ENCODE measurements around the gene RAF1.
A peak's percentile ranks its signal among the peaks of the same experiment; 100 is the strongest.

The RAF1 gene

GRCh38 chr3:12658593-12659058 lies 5.3 kb downstream of the RAF1 start:
- Histone ChIP-seq H3K9me3 (ENCODE audit: low read depth, low read length) (no peaks in the 10 kb centered on the region), H3K36me3 (ENCODE audit: insufficient read depth, low read length) (no peaks in the 10 kb centered on the region), H3K4me3 (peak overlapping the region; percentile 25; the same call in 1 of the 2 replicates), H3K27ac (peak overlapping the region; percentile 50; the same call in 1 of the 2 replicates), H3K9ac (ENCODE audit: insufficient read length) (no peak overlapping the region)
- TF ChIP-seq EZH2 (IDR thresholded peaks at IDR 0.05) (no peak), FOXP2 (optimal IDR thresholded peaks at IDR 0.05; ENCODE audit: control extremely low read depth, extremely low read length, insufficient read depth) (no peak), POLR2AphosphoS5 (IDR thresholded peaks at IDR 0.05; ENCODE audit: borderline replicate concordance, low read depth, low read length) (no peak)
- DNase-seq (ENCODE audit: low read depth, low spot score) = no peak

GRCh38 chr3:12656850-12657249 lies 7.1 kb downstream of the RAF1 start:
- Histone ChIP-seq H3K36me3 (ENCODE audit: insufficient read depth, low read length) (no peaks in the 10 kb centered on the region), H3K9ac (ENCODE audit: insufficient read length) (no peak overlapping the region), H3K27ac (no peak overlapping the region), H3K4me3 (no peak overlapping the region), H3K9me3 (ENCODE audit: low read depth, low read length) (no peaks in the 10 kb centered on the region)
- DNase-seq (ENCODE audit: low read depth, low spot score) = no peak
- TF ChIP-seq EZH2 (IDR thresholded peaks at IDR 0.05) (no peak), FOXP2 (optimal IDR thresholded peaks at IDR 0.05; ENCODE audit: control extremely low read depth, extremely low read length, insufficient read depth) (no peak), POLR2AphosphoS5 (IDR thresholded peaks at IDR 0.05; ENCODE audit: borderline replicate concordance, low read depth, low read length) (no peak)

GRCh38 chr3:12656193-12656592 lies 7.7 kb downstream of the RAF1 start:
- no peak for TF ChIP-seq EZH2 (IDR thresholded peaks at IDR 0.05)
- TF ChIP-seq POLR2AphosphoS5 (IDR thresholded peaks at IDR 0.05; ENCODE audit: borderline replicate concordance, low read depth, low read length) = no peak
- TF ChIP-seq FOXP2 (optimal IDR thresholded peaks at IDR 0.05; ENCODE audit: control extremely low read depth, extremely low read length, insufficient read depth) = no peak
- Histone ChIP-seq H3K9me3 (ENCODE audit: low read depth, low read length) (no peaks in the 10 kb centered on the region), H3K27ac (no peak overlapping the region), H3K9ac (ENCODE audit: insufficient read length) (no peak overlapping the region), H3K4me3 (no peak overlapping the region), H3K36me3 (ENCODE audit: insufficient read depth, low read length) (no peaks in the 10 kb centered on the region)
- no peak for DNase-seq (ENCODE audit: low read depth, low spot score)

- H3K27ac ChIP-seq = no peak overlapping the region
- no peak overlapping the region for H3K4me3 ChIP-seq
- no peaks in the 10 kb centered on the region for H3K36me3 ChIP-seq (ENCODE audit: insufficient read depth, low read length)
- TF ChIP-seq FOXP2 (optimal IDR thresholded peaks at IDR 0.05; ENCODE audit: control extremely low read depth, extremely low read length, insufficient read depth) (no peak), POLR2AphosphoS5 (IDR thresholded peaks at IDR 0.05; ENCODE audit: borderline replicate concordance, low read depth, low read length) (no peak), EZH2 (IDR thresholded peaks at IDR 0.05) (no peak)
- no peak overlapping the region for H3K9ac ChIP-seq (ENCODE audit: insufficient read length)
- H3K9me3 ChIP-seq (ENCODE audit: low read depth, low read length) = no peaks in the 10 kb centered on the region
- DNase-seq (ENCODE audit: low read depth, low spot score) = no peak
These were observed 8.2 kb downstream of the RAF1 start for GRCh38 chr3:12655701-12656100.

- Histone ChIP-seq H3K36me3 (ENCODE audit: insufficient read depth, low read length) (no peaks in the 10 kb centered on the region), H3K4me3 (no peak overlapping the region), H3K27ac (no peak overlapping the region), H3K9ac (ENCODE audit: insufficient read length) (no peak overlapping the region), H3K9me3 (ENCODE audit: low read depth, low read length) (no peaks in the 10 kb centered on the region)
- DNase-seq (ENCODE audit: low read depth, low spot score) = no peak
- TF ChIP-seq EZH2 (IDR thresholded peaks at IDR 0.05) (no peak), POLR2AphosphoS5 (IDR thresholded peaks at IDR 0.05; ENCODE audit: borderline replicate concordance, low read depth, low read length) (no peak), FOXP2 (optimal IDR thresholded peaks at IDR 0.05; ENCODE audit: control extremely low read depth, extremely low read length, insufficient read depth) (no peak)
These were observed 10.2 kb downstream of the RAF1 start for GRCh38 chr3:12653747-12654146.

- Histone ChIP-seq H3K4me3 (no peak overlapping the region), H3K27ac (no peak overlapping the region), H3K9ac (ENCODE audit: insufficient read length) (no peak overlapping the region), H3K36me3 (ENCODE audit: insufficient read depth, low read length) (no peaks in the 10 kb centered on the region), H3K9me3 (ENCODE audit: low read depth, low read length) (no peaks in the 10 kb centered on the region)
- no peak for DNase-seq (ENCODE audit: low read depth, low spot score)
- no peak for TF ChIP-seq FOXP2 (optimal IDR thresholded peaks at IDR 0.05; ENCODE audit: control extremely low read depth, extremely low read length, insufficient read depth)
- TF ChIP-seq POLR2AphosphoS5 (IDR thresholded peaks at IDR 0.05; ENCODE audit: borderline replicate concordance, low read depth, low read length) = no peak
- TF ChIP-seq EZH2 (IDR thresholded peaks at IDR 0.05) = no peak
These were observed 15.4 kb downstream of the RAF1 start for GRCh38 chr3:12648384-12648959.

- no peak overlapping the region for H3K4me3 ChIP-seq
- no peak overlapping the region for H3K9ac ChIP-seq (ENCODE audit: insufficient read length)
- DNase-seq (ENCODE audit: low read depth, low spot score) = no peak
- TF ChIP-seq EZH2 (IDR thresholded peaks at IDR 0.05) = no peak
- no peak for TF ChIP-seq FOXP2 (optimal IDR thresholded peaks at IDR 0.05; ENCODE audit: control extremely low read depth, extremely low read length, insufficient read depth)
- no peak for TF ChIP-seq POLR2AphosphoS5 (IDR thresholded peaks at IDR 0.05; ENCODE audit: borderline replicate concordance, low read depth, low read length)
- no peak overlapping the region for H3K27ac ChIP-seq
- H3K9me3 ChIP-seq (ENCODE audit: low read depth, low read length) = no peaks in the 10 kb centered on the region
- no peaks in the 10 kb centered on the region for H3K36me3 ChIP-seq (ENCODE audit: insufficient read depth, low read length)
These were observed 19.5 kb downstream of the RAF1 start for GRCh38 chr3:12644331-12644937.

GRCh38 chr3:12643724-12644123 lies 20.2 kb downstream of the RAF1 start:
- no peak overlapping the region for H3K9ac ChIP-seq (ENCODE audit: insufficient read length)
- TF ChIP-seq POLR2AphosphoS5 (IDR thresholded peaks at IDR 0.05; ENCODE audit: borderline replicate concordance, low read depth, low read length) = no peak
- TF ChIP-seq EZH2 (IDR thresholded peaks at IDR 0.05) = no peak
- no peak for TF ChIP-seq FOXP2 (optimal IDR thresholded peaks at IDR 0.05; ENCODE audit: control extremely low read depth, extremely low read length, insufficient read depth)
- H3K4me3 ChIP-seq = no peak overlapping the region
- H3K36me3 ChIP-seq (ENCODE audit: insufficient read depth, low read length) = no peaks in the 10 kb centered on the region
- no peak for DNase-seq (ENCODE audit: low read depth, low spot score)
- H3K27ac ChIP-seq = no peak overlapping the region
- no peaks in the 10 kb centered on the region for H3K9me3 ChIP-seq (ENCODE audit: low read depth, low read length)

All from SK-N-MC (cell line).